Stimulated activated CD8-positive, alpha-beta memory T cell treated with anti-CD3 and anti-CD28 coated beads, Interleukin-4, amount 100 ng/mL, for 1 hour (primary cell): Measurements from ENCODE around the gene GLDC.
"Not testable (repeated sequence)": the region's sequence is repeated elsewhere in the genome, so short reads cannot be mapped to it uniquely, and the experiment has no call there.

Source experiments
- DNase-seq, 2 donors: peaks; one replicate each; pipeline ENCODE4 v3.0.0-alpha.2; 2020; ENCODE audit warnings: low read depth in 2 of 2, low spot score in 1 of 2

Gene GLDC

DNA sequence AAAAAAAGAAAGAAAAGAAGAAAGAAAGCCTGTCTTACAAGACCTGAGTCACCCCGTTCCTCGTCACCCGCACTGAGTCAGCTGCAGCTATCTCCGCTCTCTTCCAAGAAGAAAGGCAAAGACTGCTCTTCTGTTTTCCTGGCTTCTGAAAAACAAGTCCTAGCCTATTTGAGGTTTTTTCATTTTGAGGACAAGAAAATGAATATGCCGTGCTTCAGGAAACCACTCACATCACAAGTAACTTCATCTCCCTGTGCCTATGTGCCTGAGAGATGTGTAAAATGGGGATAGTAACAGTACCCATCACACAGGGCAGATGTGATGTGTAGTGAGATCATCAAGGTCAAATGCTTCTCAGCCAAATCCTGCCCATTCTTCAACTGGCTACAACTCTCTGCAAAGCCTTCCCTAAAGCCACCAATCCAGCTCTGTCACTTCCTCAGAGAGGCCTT lies 78.4 kb downstream of the GLDC start:
- no peak for DNase-seq

DNA sequence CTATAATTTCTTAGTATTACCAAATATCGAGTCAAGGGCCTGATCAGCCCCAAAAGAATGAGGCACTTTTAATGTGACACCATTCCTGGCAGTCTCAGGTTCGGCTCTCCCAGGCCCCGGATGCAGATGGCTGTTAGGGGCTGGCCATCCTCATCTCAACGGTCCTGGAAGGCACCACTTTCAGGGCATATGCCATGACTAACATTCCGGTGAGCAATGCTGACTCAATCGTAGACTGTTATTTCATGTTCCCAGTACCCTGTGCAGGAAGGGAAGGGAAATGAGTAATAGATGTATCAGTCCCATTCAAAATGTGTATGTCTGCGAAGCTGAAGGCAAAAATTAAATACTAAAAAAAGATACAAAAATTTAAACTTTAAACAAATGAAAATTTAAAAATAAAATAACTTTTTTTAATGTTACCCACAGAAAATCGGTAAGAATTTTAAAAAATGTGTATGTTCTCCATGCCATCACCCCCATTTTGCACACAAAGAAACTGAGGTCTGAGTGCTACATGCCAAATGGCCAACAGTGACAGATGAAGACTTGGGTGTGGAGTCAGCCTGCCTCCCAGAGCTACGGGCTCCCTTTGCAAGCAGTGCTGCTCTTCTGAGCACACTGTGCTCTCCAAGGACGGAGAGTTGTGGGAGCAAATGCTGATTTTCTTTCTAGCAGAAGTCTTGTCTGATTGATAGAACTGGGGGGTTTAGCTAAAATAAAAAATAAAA lies 79.0 kb downstream of the GLDC start:
- DNase-seq = no peak

DNA sequence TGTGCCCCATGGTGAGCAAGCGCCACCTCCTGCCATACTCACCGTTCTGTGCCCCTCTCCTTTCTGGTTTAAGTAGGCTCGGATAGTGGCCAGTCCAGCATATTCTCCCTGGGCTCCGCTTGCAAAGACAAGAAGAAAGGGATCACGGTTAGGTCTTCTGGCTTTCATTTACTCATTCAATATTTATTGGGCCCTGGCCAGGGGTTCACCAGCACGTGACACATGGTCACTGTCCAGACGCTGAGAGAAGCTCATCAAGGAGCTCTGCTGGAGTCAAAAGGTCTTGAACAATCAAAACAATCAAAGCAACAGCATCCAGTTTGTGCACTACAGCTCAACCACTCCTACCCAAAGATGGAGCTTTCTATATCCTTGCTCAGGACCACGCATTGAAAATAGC lies 80.2 kb downstream of the GLDC start:
- no peak for DNase-seq

DNA sequence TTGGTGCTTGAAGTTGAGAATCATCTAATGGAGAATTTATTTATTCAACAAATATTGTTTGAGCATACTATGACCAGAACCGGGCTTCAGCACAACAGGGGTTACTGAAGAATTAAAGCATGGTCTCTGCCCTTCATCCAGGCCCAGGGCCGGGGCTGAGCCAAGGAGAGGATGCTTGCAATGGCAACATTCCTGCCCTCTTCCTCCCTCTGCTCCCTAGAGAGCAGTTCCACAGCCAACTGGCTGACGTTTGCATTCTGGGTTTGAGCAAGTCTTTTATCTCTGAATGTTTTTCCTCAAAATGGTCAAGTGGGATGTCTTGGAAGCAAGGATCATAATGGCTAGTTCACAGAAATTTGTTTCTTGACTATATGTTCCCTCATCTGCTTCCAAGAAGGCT lies 80.7 kb downstream of the GLDC start:
- no peak for DNase-seq

DNA sequence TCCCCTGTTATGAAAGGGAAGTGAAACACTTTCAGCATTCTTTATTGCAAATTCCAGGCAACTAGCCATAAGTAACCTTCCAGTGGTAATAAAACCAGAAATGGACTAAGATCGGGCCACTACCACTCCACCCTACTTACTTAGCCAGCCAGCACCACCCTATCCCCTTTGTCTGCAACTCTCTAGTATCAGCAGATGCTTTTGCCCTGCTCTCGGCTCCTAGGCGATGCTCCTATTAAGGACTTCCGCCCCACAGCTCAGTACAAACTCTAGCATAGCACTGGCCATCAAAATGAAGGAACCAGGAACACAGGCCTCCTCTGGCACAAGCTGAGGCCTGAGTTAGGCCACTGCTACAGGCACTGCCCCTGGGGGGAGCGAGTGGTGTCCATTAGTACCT lies 81.2 kb downstream of the GLDC start:
- no peak for DNase-seq

DNA sequence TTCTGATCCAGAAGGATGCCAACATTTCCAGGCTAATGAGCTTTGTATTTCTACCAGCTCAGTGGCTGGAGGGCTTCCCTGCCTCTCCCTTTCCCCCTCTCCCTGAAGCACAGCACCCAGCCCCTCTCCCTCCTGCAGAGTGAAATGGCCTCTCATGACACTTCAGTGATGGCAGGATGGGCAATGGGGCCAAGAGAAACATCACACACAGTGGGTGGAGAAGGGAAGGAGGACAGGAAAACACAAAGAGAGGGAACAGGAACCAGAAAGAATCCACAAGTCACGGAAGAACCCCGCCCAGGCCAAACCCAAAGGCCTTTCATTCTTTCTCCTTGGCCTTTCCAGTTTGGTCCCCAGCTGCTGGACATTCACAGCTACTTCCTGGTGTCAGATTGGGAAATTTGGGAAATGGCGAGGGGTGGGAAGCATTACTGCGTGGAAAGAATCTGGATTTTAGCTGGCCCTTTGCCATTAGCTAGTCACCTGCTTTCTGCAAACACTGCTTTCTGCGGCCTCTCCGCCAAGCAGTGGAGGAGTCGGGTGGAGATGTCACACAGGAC lies 82.6 kb downstream of the GLDC start:
- no peak for DNase-seq

DNA sequence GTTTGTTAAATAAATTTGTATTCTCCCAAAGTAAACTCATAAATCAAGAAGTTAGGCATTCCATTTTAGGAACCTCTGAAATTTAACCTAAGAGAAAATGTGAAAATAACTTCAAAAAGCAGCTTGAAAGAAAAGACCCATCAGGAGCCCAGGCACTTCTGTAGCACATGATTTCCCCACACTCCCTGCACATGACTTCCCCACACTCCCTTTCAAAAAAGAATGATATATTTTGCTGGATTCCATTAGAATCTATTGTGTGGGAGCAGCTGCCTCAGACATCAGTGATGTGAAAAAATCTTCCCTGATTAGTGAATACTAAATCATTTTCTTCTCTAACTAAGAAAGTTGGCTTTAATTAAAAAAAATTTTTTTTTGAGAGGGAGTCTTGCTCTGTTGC lies 83.3 kb downstream of the GLDC start:
- no peak for DNase-seq

DNA sequence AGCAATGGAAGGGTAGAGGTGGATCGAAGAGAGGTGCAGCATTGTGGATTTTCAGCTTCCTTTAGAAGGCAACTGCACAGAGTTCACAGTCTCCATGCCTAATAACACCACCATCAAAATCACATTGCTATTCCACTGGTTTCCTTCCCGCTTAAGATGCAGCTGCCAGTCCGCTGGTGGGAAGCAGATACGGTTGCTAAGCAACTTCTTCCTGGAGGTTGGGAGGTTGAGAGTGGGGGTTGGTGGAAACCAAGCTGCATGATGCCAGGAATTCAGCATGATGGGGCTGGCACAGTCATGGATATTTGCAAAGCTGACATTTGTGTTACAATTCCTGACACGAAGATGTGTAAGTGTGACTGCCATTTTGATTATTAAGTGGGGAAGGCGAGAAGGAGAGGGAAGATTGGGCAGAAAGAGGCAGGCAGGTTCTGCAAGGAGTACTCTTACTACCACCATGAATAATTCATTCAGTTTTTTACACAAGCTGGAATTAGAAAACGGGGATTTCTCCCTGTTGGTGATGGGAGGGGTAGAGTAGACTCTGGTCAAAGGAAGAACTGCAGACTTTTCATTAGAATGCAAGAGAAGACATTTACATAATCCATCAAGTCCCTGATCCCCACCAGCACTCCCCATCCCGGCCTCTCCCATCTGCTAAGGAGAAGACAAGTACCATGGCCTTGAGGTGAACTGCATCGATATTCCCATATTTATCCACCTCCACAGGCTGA lies 87.5 kb downstream of the GLDC start:
- DNase-seq = no peak

DNA sequence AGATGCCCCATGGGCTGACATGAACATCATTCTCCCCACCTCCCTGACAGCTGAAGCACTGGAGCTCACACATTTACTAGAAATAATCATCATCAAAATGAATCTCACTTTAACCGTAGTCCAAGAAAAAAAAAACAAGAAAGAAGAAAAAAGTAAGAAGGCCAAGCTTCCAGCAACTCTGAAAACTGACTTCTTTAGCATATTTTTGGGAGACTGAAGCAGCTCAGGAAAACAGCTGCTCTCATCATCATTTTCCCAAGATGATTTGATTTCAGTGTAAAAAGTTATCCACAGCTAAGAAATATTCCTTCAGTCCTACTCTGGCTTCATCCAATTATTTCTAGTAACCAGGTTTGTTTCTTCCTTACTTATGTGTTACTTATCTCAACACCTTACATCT lies 91.7 kb downstream of the GLDC start:
- DNase-seq = no peak

DNA sequence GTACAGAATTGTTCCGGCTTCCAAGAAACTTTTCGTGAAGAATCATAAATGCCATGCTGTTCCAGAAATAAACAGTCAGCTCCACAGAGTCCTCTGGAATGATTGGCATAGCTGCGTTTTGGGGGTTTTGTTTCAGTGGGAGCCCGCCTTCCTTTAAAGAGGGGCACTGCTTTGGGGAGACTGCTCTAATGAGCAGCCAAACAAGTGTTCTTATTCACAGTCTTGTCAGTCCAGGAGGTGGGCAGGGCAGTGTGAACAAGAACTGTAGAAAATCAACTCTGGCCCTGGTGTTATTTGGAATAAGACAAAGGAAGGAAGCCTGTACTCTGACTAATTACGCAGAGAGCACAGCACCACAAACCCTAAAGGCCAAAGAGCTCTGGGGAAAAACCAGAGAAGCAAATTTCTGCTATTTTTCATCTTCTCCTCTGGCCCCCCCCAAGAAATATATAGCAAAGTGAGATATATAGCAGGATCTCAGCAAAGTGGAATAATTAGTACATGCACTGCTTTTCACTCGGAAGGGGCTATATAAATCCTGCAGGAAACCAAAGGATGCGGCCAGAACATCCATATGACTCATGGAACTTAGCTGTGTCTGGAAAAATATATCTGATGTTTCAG lies 92.9 kb downstream of the GLDC start:
- no peak for DNase-seq

DNA sequence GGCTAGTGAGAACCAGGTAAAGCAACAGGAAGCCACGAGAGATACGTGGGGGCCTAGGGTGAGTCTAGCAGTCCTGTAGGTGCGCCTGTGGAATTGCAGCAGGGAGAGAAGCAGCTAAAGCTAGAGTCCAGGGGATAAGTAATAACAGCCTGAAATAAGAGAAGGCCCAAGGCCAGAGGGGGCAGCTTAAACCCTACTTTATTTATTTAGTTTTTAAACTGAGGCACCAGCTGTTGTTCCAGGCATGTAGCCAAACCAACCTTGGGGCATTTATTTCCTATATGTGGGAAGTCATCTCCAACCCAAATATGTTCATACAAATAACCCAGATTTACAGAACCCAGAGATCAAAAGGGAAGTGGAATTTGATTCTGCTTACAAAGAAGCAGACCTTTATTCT lies 93.5 kb downstream of the GLDC start:
- no peak for DNase-seq

DNA sequence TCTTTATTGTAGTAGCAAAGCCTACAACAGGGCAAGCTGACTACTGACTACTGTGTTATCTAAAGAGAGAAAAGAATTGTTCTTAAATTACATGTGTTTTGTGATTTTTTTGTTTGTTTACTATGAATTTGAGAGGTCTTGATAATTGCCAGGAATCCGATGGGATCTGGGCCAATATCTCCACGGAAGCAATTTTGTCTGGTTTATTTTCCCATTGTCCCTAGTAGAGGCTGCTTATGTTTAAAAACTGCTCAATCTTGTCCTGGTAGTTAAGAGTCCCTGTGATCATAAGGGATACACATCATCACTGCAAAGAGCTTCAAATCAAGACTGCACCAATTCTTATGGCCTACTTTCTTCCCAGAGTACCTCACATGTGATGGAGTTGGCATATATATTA lies 94.4 kb downstream of the GLDC start:
- DNase-seq = no peak

DNA sequence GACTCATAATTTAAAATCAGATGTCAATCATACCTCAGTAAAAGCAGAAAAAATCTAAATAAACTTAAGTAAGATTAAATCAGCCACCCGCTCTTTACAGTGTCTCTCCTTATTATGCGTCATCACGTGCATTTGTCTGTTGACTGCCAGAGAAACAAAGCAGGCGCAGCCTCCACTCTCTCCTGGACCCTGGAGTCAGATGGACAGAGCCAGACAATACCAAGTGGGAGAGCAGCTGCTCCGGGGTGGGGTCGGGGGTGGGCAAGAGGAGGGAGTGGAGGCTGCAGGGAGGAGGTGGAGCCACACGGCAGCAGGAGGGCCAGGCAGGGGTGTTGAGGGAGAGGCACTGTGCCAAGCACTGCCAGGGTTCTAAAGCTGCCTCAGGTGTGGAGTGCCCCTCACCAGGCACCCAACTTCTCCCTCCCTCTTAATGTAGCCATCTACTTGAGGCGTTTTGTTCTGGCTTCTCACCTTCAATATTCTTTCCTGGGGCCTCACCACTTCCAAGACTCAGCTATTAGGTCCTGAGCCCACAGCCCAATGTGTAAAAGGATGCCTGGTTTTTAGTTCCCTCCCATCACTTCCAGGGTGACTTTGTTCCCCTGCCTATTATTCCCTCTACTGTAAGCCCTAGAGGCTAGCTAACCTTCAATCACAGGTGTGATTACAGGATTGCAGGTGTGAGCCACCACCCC lies 96.3 kb downstream of the GLDC start:
- no peak for DNase-seq

DNA sequence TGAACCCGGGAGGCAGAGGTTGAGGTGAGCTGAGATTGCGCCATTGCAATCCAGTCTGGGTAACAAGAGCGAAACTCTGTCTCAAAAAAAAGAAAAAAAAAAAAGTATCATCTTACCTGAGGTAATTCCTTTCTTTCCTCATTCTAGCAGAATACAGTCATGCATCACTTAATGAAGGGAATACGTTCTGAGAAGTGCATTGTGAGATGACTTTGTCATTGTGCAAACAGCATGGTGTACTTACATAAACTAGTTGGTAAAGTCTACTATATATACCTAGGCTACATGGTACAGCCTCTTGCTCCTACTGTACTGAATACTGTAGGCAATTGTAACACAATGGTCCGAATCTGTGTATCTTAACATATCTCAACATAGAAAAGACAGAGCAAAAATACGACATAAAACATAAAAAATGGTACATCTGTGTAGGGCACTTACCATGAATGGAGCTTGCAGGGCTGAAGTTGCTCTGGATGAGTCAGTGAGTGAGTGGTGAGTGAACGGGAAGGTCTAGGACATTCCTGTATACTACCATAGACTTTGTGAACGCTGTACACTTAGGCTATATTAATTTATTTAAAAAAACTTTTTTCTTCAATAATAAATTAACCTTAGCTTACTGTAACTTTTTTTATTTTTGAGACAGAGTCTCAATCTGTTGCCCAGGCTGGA lies 100.4 kb downstream of the GLDC start:
- no peak for DNase-seq

DNA sequence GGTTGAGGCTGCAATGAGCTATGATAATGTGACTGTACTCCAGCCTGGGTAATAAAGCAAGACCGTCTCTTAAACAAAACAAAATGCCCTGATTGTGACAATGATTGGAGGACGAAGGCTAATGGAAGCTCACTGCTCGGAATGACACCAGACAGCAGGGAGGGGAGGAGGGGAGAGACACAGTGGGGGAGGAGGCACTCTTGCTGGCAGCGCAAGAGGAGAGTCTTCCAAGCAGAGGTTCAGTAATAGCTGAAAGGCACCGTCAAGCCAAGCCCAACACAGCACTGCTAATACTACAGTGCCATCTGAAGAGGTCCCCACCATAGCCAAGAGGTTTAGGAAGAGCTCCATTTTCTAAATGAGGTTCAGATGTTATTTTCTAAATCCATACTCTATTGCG lies 102.3 kb downstream of the GLDC start:
- DNase-seq = no peak

DNA sequence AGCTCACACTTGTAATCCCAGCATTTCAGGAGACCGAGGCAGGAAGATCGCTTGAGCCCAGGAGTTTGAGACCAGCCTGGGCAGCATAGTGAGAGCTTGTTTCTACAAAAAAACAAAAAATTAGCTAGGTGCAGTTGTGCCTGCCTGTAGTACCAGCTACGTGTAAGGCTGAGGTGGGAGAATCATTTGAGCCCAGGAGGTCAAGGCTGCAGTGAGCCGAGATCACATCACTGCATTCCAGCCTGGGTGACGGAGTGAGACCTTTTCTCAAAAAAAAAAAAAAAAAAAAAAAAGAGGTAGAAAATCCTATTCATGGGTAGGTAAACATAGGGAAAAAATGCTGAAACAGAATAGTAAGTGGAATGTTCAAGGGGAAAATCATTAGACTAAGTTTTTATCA lies 102.9 kb downstream of the GLDC start:
- not testable (repeated sequence) for DNase-seq

DNA sequence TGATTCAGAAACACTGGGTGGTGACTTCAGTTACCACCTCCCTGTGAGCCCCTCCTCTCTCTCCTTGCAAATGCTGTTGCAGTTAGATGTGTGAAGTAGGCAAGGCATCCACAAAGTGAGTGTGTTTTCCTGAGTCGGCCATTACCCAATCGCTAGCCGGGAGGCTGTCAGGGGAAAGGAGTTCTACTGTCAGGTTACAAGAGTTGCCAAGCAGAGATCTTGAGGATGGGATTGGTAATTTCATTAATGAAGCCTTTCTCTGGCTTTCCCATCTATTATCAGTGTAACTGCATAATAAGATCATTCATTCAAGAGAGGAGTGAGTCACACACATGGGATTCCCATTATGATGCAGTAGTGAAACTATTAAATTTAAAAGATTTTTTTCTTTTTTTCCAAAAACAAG lies 106.9 kb downstream of the GLDC start:
- DNase-seq = no peak

DNA sequence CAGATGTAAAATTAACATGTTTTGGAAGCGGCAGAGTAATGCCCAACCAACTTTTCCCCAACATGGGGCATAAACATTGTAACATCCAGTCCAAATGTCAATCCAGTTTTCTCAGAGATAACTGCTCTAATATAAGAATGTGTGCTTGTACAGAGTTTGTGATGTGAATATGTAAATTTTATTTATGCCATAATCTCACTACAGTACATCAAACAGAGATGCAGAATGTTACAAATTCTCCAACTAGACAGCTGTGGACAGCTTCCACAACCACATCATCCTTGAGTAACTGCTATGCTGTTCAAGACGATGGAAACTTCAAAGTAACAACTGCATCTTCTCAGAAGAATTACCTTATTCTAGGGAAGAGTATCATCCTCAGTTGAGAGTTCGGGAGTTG lies 109.9 kb downstream of the GLDC start:
- DNase-seq = no peak

DNA sequence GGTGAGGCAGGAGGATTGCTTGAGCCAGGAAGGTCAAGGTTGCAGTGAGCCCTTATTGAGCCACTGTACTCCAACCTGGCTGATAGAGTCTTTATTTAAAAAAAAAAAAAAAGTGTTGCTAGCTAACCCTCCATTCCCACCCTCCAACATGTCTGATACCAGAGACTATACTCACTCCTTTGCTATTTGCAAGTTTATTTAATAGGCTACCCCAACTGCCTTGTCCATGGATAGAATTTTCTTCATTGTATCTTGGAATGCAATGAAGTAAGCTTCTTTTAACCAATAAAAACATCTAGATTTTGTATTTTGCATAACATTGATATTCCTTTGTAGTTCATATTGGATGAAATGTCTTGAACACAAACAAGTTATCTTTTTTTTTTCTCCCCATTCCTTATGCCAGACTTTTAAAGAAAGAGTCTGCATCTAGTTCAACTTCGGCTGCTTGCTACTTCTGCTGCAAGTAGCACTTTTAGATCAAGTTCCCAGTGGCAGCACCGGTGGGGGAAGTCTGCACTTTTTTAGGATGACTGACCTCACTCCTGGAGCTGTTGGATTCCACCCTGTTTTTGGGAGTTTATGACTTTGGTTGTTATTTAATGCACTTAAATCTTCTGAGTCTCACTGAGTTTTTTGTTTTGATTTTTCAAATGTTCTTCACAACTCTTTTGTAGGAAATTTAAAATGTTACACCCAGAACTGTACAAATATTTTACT lies 120.0 kb downstream of the GLDC start:
- no peak for DNase-seq

DNA sequence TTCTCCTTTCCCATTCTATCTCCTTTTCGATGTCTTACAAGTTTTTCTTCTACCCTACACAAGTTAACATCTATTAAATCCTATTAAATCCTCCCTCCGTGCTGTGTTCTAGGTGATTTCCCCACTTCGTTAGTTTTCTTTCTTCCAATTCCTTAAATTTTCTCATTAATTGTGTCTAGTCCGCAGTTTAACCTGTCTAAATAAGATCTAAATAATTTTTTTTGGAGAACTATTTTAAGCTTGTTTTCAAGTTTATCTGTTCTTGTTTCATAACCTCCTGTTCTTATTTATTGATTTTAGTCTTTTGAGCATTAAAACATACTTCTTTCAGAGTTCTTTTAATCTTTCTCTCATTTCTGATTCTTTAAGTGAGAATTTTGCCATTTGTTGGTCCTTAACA lies 123.3 kb downstream of the GLDC start:
- DNase-seq = no peak
